A549 (cell line): Measurements from ENCODE around the gene EPHB1.

Source experiments
- CBX2 ChIP-seq: fragments of 200-600 bp; sonication (generic); IDR thresholded peaks from 2 replicates; pipeline ENCODE4 v1.6.1; 2016; ENCODE audit warnings: low read depth, mild to moderate bottlenecking, borderline replicate concordance
- HEYL ChIP-seq: fragments of 250-450 bp; sonication (Bioruptor Pico); IDR thresholded peaks from 2 replicates; pipeline ENCODE4 v1.8.0; 2021; ENCODE audit warnings: mild to moderate bottlenecking, moderate library complexity
- KDM1A ChIP-seq: fragments of 200-600 bp; sonication (generic); IDR thresholded peaks from 2 replicates; pipeline ENCODE4 v1.6.1; 2016; ENCODE audit warnings: low read depth, mild to moderate bottlenecking
- POLR2A ChIP-seq: IDR thresholded peaks from 2 replicates; pipeline ENCODE4 v1.6.1; 2012; ENCODE audit warnings: mild to moderate bottlenecking, low read length
- RARB ChIP-seq: fragments of 250-450 bp; sonication (Bioruptor Pico); IDR thresholded peaks from 2 replicates; pipeline ENCODE4 v1.8.0; 2021; ENCODE audit warnings: mild to moderate bottlenecking, moderate library complexity
- TF ChIP-seq, protein P1 (sequence below): fragments of >200 bp; sonication (Bioruptor Twin); formaldehyde crosslinking; IDR thresholded peaks from 3 replicates; pipeline ENCODE4 v1.5.1; 2016
- TF ChIP-seq, protein P2 (sequence below): fragments of 200-600 bp; sonication (generic); IDR thresholded peaks from 2 replicates; pipeline ENCODE4 v1.6.1; 2016; ENCODE audit warnings: antibody characterized with exemption, mild to moderate bottlenecking, moderate library complexity

DNA sequence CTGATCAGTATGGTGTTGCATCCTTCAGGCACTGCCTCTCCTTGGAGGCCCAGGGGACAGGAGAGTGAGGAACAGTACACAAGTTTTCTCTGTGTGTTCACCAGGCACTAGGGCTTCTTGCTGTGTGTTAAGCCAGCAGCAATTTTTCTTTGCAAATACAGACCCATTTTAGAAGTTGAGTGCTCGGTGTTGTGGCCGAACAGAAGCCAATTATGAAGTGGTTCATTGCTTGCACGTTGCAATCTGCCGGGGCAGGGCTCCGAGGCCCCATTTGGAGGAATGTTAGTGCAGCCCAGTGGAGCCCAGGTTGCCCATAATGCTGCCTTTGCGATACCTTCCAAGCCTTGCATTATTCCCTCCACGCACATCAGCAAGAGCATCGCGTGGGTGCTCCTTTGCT, 51.0 kb downstream of the EPHB1 start:
- TF ChIP-seq CBX2 (no peak), KDM1A (no peak), POLR2A (no peak), HEYL (no peak), RARB (CRISPR knock-in tag) (no peak)
- TF ChIP-seq, protein P1, sequence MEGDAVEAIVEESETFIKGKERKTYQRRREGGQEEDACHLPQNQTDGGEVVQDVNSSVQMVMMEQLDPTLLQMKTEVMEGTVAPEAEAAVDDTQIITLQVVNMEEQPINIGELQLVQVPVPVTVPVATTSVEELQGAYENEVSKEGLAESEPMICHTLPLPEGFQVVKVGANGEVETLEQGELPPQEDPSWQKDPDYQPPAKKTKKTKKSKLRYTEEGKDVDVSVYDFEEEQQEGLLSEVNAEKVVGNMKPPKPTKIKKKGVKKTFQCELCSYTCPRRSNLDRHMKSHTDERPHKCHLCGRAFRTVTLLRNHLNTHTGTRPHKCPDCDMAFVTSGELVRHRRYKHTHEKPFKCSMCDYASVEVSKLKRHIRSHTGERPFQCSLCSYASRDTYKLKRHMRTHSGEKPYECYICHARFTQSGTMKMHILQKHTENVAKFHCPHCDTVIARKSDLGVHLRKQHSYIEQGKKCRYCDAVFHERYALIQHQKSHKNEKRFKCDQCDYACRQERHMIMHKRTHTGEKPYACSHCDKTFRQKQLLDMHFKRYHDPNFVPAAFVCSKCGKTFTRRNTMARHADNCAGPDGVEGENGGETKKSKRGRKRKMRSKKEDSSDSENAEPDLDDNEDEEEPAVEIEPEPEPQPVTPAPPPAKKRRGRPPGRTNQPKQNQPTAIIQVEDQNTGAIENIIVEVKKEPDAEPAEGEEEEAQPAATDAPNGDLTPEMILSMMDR = no peak
- TF ChIP-seq, protein P2, sequence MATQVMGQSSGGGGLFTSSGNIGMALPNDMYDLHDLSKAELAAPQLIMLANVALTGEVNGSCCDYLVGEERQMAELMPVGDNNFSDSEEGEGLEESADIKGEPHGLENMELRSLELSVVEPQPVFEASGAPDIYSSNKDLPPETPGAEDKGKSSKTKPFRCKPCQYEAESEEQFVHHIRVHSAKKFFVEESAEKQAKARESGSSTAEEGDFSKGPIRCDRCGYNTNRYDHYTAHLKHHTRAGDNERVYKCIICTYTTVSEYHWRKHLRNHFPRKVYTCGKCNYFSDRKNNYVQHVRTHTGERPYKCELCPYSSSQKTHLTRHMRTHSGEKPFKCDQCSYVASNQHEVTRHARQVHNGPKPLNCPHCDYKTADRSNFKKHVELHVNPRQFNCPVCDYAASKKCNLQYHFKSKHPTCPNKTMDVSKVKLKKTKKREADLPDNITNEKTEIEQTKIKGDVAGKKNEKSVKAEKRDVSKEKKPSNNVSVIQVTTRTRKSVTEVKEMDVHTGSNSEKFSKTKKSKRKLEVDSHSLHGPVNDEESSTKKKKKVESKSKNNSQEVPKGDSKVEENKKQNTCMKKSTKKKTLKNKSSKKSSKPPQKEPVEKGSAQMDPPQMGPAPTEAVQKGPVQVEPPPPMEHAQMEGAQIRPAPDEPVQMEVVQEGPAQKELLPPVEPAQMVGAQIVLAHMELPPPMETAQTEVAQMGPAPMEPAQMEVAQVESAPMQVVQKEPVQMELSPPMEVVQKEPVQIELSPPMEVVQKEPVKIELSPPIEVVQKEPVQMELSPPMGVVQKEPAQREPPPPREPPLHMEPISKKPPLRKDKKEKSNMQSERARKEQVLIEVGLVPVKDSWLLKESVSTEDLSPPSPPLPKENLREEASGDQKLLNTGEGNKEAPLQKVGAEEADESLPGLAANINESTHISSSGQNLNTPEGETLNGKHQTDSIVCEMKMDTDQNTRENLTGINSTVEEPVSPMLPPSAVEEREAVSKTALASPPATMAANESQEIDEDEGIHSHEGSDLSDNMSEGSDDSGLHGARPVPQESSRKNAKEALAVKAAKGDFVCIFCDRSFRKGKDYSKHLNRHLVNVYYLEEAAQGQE = no peak
